HG03354 (cell line): ENCODE results near the gene POU2F2.

Experiments used
- ATAC-seq: cut with Tn5 transposase; IDR thresholded peaks from one replicate; pipeline ENCODE4 v1.9.1; 2021; ENCODE audit warnings: mild to moderate bottlenecking; ENCODE audit not compliant: unreplicated experiment, poor library complexity, severe bottlenecking

POU2F2 gene

DNA sequence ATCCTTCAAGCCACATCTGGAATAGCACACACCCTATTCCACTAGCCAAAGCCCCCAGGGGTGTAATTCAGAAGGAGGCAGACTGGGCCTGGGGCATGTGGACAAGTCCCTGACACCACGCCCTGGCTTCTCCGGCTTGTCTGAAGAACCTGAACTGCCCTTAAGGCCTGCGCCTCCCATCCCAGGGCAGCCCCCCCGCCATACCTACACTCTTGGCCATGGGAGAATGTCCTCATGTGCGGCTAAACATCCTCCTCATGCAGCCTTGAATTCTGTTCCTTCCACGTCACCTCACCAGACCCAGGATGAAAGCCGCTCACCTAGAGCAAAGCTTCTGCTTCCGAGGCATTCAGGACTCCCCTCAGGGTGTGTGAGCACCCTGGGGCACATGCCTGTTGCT is 24.3 kb upstream of the POU2F2 start:
- ATAC-seq = no peak

DNA sequence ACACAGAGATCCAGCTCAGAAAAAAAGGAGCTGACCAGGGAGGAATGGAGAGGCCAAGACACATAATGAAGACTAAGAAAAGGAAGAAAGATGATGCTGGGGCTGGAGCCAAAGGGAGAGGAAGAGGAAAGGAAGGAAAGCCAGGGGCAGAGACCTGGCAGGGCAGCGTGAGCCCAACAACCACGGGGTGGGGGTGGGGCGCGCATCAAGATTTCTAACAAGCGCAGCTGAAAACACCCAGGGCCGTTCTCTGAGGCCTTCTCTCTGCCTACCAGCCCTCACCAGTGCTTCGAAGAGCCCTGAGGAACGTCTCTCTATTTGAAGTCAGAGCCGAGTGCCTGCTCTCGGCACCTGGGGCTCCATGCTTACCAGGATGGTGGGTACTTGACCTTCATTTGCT is 23.6 kb upstream of the POU2F2 start:
- ATAC-seq = no peak

DNA sequence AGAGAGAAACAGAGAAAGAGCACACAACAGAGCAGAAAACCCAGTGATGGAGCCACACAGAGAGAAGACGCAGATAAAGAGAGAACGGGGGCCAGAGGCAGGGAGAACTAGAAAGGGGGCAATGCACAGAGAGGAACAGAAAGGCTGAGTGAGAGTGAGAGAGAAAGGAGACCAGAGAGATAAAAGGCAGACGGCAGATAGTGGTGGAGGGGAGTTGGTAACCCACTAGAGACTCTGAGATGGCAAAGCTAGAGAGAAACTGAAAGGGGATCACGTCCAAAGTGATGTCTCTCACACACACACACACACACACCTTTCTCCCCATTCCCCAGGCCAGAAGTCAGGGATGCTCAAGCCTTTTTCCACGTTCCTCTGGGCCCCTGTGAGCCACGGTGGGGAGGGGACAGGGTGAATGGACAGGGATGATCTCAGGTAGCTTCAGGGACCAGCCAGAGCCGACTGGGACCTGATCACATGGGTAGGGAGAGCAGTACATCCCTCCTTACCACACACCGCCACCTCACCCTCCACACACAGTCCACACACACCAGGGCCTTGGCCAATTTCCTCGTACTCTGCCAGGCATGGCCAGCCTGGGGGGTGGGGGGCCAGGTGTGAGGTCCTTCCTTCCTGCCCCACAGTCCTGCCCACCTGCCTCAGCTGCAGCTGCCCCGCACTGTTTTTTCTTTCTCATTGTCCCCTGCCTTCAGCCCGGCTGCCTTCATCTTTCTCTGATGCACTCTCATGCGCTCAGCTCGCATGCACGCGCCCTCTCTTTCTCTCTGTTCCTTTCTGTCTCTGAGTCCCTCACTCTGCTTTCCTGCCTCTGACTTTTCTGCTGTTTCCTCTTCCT is 22.5 kb upstream of the POU2F2 start:
- ATAC-seq = no peak

DNA sequence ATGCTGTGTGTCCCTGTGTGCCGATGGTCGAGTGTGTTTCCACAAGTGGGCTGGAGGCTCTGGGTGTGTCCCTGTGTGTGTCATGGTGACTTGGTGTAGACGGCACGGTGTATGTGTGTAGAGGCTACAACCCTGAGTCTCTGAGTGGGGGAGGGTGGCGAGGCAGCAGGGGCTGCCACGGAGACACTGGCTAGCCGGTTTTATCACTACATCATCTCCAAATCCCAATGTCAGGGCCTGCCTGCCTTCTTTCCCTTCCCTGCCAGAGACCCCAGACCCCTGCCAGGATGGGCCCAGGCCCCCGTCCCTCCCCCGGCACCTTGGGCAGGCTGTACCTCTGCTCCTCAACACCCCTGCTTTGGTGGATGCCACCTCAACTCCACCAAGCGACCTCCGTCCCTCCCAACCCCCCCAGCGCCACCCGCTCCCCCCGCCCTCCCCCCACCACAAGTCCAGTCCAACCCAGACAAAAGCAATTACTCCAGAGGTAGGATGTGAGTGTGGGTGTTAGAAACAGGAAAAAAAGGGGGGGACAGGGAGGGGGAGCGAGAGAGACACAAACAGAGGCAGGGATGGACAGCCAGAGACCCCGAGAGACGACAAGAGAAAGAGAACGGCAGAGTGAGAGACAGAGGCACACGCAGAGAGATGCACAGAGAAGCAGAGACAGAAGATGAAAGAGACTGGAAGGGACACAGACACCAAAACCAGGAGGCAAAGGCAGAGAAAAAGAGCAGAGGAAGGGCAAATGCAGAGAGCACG is 21.6 kb upstream of the POU2F2 start:
- ATAC-seq = no peak

DNA sequence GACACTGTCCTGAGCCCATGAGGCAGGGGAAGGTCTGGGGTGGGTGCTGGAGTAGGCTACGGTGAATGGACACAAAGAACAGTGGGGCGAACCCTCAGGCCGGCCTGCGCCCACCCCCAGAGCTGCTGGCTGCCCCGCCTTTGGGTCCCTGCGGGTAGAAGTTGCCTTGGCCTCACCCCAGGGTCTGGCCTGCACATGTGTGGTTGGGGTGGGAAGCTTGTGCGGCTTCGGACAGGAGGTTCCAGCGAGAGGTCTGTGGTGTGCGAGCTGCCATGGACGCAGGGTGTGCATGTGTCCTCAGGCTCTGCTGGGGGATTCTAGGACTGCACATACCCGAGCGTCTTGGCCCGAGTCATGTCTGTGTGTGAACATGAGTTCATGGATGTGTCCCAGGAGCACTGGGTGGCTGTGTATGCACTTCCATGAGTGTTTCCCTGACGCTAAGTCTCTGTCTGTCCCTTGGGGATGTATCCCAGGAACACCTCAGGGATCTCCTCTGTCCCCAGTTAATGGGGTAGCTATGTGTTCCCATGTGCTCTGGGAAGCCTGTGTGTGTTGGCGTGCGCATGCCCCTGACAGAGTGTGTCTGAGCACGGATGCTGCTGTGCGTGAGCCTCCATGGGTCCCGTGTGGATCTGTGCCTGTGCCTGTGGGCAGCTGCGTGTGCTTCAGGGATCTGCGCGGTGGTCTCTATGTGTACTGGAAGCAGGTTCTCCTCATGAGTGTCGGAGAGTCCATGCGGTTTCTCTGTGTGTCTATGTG is 20.8 kb upstream of the POU2F2 start:
- no peak for ATAC-seq

DNA sequence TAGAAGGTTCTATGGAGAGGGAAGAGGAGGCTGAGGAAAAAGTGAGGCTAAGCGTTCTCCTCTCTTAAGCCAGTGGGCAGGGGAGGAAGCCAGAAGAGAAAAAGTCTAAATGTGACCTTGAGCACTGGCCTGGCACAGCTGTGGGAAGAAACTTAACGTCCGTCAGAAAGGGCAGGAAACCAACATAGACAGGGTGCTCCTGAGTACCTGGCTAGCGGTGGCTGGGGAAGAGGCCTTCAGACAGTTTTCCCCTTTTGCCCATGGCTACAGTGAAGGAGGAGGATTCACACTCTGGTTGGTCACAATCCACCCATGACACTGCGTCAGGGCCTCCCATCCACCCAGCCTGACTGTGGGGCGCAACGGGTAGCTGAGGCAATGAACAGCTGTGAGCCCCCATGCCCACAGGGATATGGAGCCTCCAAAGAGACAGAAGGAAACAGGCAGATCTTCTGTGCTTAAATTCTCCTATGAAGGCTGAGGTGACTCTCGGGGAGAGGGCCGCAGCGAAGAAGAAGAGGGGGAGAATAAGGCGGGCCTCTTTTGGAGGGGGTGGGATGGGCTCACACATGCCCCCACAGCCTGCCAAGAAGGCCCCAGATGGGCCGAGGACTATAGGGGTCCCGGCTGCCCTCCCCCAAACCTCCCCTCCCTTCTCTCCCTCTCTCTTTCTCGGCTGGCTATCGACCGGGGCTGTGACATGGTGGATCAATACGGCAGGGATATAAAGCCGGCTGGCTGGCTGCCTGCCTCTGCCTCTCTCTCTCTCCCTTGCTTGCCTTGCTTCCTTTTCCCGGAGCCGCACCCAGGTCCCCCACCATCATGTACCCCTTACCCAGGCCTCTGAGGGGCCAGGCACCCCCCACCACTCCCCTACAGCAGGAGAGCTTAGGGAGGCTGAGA is 19.8 kb upstream of the POU2F2 start:
- no peak for ATAC-seq

DNA sequence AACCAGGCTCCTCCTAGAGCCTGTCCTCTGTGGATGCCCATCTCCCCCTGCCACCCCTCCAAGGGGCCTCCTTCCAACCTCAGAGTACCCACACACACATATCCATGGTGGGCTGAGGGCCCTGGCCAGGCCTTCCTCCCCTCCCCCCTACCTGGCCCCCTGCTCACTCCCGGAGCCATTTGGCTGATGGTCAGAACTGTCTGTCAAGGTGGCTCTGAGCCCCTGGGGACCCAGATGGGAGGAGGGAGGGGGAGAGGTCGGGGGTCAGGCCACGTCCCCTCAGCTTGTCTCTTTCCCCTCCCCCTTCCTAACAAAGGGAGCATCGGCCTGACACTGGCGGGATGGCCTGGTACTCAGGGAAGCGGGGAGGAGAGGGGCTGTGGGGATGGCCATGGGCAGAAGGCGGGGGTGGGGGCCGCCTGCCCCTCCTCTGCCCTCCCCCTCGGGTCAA is 18.7 kb upstream of the POU2F2 start:
- ATAC-seq = no peak

DNA sequence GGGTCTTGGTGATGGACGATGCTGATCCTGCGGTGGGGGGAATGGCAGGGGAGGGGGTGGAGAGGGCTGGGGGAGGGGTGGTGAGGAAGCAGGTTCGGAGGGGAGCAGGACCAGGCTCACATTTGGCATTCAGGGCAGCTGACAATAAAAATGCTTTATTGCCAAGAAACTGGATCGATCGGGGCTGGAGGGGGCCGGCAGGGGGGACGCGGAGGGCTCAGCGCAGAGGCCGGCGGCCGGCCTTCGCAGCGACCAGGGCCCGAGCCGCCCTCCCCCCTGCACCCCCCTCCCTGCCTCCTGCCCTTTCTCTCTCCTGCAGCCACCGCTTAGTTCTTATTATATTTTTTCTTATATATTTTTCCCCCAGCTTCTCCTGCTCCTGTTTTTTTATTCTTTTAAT is 18.1 kb upstream of the POU2F2 start:
- no peak for ATAC-seq

DNA sequence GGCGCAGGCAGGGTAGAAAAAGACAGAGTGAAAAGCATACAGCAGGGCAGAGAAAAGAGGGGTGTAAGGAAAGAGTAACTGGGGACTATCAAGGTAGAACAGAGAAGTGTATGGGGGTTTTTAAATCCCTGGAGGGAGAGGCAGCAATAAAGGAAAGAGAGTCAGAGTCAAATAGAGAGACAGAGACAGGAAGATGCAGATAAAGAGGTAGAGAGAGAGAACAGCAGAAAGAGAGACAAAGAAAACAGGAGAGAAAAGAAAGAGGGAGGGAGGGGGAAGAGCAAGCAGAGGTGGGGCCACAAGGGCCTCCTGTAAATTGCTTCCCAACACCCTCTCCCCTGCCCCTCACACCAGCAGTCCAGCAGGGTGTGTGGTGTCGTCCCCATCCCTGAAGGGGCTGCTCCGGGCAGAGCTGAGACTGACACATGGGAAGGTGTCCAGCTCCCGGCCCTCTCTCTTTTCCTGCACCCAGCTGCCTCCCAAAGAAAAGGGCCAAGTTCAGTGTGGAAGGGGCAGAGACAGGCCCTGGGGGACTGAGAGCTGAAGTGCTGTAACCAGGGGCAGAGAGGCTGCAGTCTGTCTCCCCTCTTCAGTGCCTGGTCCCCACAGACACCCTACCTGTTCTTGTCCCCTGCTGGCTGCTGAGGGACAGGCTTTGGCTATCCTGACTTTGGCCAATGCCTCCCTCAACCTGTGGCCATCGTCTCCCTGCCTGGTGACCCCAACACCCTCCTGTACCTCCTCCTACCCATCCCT is 17.4 kb upstream of the POU2F2 start:
- ATAC-seq = no peak

DNA sequence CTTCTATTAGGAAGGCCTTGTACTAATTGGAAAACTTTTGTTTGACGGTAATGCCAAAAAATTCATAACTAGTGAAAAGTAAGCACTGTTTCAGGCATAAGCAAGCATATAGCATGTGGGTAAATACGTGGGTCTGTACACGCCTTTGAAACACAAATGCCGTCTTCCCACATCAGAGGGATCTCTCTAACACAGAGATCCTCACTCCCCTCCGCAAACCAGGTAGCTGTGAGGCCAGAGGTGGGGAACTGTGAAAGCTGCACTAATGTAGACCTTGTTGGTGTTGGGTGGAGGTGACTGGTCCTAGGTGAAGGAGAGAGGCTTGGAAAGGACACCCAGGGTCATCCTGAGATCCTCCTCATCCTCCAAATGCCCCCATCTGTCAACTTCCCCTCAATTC is 16.0 kb upstream of the POU2F2 start:
- ATAC-seq = no peak

DNA sequence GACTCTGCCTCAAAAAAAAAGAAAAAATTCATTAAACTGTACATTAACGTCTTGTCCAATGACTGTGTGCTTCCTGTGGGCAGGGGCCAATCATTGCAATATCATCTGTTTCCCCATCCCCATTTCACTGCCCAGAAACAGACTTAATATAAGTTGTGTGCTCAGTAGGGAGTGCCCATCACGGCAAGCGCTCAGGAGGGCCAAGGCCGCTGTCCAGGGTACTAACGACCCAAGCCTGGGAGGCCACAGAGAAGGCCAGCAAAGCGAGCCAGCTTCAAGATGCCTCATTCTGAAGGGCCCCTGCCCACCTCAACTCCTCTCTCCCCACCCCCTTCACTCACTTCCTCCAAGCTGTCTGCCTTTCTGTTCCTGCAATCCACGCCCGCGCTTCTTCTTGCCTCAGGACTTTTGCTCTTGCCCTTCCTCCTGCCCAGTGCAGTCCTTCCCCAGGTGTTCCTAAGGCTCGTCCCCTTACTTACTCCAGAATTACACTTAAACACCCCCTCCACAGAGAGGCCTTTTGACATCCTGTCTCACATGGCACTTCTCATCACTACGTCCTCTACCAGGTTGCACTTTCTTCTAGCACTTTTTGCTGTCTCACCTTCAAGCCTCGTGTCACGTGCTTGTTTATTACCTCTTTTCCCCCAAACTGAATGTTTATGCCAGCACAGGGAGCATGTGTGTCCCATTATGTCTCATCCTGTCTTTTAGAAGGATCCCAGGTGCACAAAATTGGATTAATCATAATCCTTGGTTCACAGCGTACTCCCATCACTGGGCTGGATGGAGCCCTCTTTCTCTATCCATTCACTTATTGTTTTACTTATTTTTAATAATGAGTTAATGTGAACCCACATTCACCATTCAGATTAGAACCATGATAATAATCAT is 11.3 kb upstream of the POU2F2 start:
- ATAC-seq = no peak

DNA sequence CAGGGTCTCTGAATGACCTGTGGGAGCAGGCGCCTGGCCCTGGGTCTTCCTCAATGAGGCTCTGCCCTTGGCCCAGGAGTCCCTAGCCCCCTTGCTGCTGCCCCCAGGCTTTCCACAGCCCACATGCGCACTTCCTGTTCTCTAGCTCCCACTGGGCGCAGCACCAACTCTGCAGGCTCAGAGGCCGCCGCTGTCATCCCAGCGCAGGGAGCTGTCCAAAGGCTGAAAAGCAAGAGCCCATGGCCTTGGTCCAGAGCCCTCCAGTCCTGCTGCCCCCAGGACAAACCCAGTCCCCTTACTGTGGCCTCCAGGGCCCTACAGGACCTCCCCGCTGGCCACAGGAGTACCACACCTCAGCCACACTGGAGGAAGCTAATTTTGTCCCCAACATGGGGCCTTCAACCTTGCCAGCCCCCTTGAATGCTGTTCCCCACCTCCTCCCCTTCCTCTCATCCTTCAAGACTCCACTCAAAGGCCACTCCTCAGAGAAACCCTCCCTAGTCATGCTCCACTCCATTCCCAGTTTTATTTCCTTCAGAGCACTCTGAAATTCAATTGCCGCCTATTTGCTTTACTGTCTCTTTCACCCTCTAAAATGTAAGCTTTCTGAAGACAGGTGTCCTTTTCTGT is 8.0 kb upstream of the POU2F2 start:
- no peak for ATAC-seq

DNA sequence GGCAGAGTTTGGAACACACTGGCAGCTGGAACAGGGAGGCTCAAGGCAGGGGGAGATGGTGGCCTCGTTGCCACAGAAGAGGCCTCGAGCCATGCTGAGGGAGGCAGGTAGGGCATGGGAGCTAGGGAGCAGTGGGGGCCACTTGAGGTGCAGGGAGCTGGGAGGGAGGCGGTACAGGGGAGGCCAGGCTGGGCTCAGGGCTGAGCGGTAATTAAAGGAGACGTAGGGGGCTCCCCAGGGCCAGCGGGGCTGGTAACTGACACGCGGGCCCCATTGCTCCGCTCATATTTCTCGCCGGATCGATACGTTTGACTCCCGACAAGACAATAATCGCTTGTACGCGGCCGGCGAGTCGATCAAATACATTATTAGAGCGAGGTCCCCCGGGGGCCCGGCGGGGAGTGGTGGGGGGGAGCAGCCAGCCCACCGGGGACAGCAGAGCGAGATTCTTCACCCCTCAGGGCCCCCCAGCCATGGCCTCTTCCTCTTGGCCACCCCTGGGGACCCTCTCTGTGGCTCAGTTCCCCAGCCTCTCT is 2.4 kb upstream of the POU2F2 start:
- ATAC-seq = no peak

DNA sequence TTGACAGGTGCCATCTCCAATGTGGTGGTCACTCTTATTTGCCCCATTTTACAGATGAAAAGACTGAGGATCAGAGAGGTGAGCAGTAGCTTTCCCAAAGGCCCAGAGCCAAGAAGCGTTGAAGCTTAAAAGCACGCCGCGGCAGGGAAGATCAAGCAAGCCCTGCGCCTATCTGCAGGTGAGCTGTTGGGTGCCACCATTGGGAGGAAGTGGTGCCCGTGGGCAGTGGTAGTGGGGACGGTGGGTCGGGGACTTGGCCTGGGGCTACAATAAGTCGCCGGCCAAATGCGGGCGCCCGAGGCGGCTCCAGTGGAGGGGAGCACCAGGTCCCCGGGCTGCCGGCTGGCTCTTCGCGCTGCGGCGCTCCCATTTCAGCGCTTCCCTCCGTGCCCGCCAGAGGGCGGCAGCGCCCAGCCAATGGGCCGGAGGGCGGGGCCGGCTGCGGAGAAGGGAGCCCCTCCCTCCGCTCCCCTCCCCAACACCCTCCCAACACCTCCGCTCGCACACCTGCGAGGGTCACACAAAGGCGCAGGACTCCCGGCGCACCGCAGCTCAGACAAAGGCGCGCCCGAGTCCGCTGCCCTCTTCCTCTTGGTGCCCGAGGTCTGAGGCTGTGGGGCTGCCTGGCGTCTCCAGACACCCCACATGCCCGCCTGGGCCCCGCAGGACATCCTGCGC is 744 bp upstream of the POU2F2 start:
- ATAC-seq = peak; percentile 32

DNA sequence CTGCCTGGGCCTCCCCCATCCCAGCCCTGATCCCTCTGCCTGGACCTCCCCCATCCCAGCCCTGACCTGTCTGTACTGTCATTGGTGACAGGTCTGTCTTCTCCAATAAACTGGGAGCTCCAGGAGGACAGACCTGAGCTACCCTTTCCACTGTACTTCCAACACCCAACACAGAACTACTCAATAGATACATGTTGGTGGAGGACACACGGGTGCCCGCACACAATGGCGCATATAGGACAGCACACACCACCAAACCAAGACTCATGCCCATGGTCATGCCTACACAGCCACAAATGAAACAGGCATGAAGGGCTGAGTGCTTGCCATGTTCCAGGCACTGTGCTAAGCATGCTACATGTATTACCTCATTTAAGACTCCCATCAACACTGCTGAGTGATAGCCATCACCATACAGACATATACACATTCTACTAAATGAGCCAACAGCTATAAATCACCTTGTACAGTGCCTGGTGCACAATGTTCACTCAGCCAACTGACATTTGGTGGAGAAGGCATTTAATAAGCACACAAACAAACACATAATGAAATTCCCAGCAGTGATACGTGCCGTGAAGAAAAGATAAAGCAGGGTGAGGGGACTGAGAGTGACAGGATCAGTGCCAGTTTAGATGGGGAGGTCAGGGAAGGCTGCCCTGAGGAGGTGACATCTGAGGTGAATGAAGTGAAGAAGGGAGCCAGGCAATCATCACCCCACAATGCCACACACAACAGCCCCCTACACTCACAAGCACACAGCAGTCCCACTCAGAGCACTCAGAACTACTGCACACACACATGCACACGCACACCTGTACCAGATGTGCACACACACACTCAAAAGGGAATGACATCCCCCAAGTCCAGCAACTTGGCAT is 857 bp downstream of the POU2F2 start:
- no peak for ATAC-seq

DNA sequence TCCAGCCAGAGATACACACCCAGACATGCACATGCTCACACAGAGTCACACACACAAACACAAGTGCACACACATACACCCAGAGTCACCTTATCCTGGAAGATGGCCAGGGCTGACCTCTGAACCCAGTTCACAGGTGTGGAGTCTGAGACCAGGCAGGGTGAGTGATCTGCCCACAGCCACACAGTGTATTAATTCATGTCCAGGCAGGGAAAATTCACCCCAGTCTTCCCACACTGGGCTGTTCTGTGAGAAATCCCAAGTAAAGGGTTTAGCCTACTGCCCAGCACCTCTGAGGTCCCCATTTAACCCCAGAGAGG is 2.0 kb downstream of the POU2F2 start:
- no peak for ATAC-seq
